Psoas muscle (tissue), 8 donors: Measurements from ENCODE around the gene APPL1. TPM values are rescaled to one million over a fixed set of nuclear protein-coding genes. Genes with fewer than 3 reads are reported as not detected.

Experiments used
- ATAC-seq, 4 donors: fragments of 200-7000 bp; cut with Tn5 transposase; one replicate each; pipeline ENCODE4 v1.9.1; 2020; ENCODE audit warnings: moderate library complexity in 3 of 4, mild to moderate bottlenecking in 2 of 4
- DNase-seq, 2 donors: peaks; one replicate each; pipeline ENCODE4 v3.0.0-alpha.2; 2020
- H3K27ac ChIP-seq: fragments of 200-600 bp; one replicate; pipeline ENCODE4 v1.8.0; 2022
- H3K27me3 ChIP-seq, 3 donors: fragments of 200-600 bp in 1 of 3; one replicate each; pipeline versions ENCODE4 v1.6.1 to v1.8.0; 2013 to 2022; ENCODE audit warnings: low read length in 2 of 3, mild to moderate bottlenecking in 2 of 3, moderate library complexity in 1 of 3; ENCODE audit not compliant: insufficient read depth in 3 of 3
- H3K36me3 ChIP-seq, 2 donors: fragments of 200-600 bp in 1 of 2; one replicate each; pipeline versions ENCODE4 v1.6.1 to v1.8.0; 2013 to 2022; ENCODE audit warnings: low read depth in 1 of 2, mild to moderate bottlenecking in 1 of 2, moderate library complexity in 1 of 2; ENCODE audit not compliant: insufficient read depth in 1 of 2
- H3K4me1 ChIP-seq: fragments of 200-600 bp; one replicate; pipeline ENCODE4 v1.8.0; 2022
- H3K4me3 ChIP-seq: fragments of 200-600 bp; one replicate; pipeline ENCODE4 v1.8.0; 2022; ENCODE audit warnings: mild to moderate bottlenecking
- H3K9me3 ChIP-seq: fragments of 200-600 bp; one replicate; pipeline ENCODE4 v1.8.0; 2022
- WGBS, 3 donors: extraction: QIAGEN DNeasy Blood & Tissue Kit; methylation state at CpG; one replicate each; pipeline versions ENCODE4 v1.1.6 to v1.1.7; 2013; 5-methylcytosine and 5-hydroxymethylcytosine counted together
- intact Hi-C, 2 donors: fragments of 100-400 bp; cut with DNase I; formaldehyde crosslinking; loops; one replicate each; pipeline versions ENCODE4 v1.11.0 to v1.14.2; 2022
- polyA plus RNA-seq, 3 donors: library from polyadenylated mRNA; stranded (reverse); fragments of 200-250 nt; gene quantifications; one replicate each; pipeline ENCODE4 v1.2.3, GENCODE V29; 2013
- total RNA-seq, 4 donors: library from RNA; stranded (reverse); fragmentation: NEBNext Ultra II Directional in 2 of 4; extraction: Animal tissue kit (Norgen Biotek cat#: 25700) in 2 of 4; gene quantifications; one replicate each; pipeline versions ENCODE4 v1.2.1 to v1.2.4, GENCODE V29; 2021 to 2023
- TF ChIP-seq, protein P1 (sequence below): fragments of 200-600 bp; IDR thresholded peaks from one replicate; pipeline ENCODE4 v1.8.0; 2022; ENCODE audit warnings: antibody characterized with exemption
- donor health status: healthy with polysubstance abuse.
- donor health status: DM: no; HTN: no; CAD: no; lungs with moderate emphysema.
- donor health status: Bipolar disorder and iron deficiency.
- donor health status: healthy.
- donor health status: DM: yes; HTN: yes; CAD: no.
- donor health status: DM: no; HTN: no; CAD: no.
- donor health status: DM: no; HTN: no; CAD: no.
- donor health status: DM: yes; HTN: yes; CAD: no.

The APPL1 gene
- total and polyA plus RNA-seq, 7 donors = 14.4 to 56.4 (median 48.3) TPM

DNA sequence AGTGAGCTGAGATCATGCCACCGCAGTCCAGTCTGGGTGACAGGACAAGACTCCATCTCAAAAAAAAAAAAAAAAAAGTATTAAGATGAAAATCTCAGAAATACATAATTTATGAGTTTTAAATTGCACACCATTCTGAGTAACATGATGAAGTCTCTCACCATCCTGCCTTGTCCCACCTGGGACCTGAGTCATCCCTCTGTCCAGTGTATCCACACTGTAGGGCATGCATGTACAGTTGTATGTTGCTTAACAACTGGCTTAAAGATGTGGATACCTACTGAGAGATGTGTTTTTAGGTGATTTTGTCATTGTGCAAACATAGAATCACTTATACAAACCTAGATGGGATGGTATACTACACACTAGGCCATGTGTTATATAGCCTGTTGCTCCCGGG lies 47.9 kb downstream of the APPL1 start:
- peaks cover 2 to 96% of the 10 kb centered on the region in 2 donors for H3K36me3 ChIP-seq
- no peaks in the 10 kb centered on the region for H3K27me3 ChIP-seq
- TF ChIP-seq, protein P1, sequence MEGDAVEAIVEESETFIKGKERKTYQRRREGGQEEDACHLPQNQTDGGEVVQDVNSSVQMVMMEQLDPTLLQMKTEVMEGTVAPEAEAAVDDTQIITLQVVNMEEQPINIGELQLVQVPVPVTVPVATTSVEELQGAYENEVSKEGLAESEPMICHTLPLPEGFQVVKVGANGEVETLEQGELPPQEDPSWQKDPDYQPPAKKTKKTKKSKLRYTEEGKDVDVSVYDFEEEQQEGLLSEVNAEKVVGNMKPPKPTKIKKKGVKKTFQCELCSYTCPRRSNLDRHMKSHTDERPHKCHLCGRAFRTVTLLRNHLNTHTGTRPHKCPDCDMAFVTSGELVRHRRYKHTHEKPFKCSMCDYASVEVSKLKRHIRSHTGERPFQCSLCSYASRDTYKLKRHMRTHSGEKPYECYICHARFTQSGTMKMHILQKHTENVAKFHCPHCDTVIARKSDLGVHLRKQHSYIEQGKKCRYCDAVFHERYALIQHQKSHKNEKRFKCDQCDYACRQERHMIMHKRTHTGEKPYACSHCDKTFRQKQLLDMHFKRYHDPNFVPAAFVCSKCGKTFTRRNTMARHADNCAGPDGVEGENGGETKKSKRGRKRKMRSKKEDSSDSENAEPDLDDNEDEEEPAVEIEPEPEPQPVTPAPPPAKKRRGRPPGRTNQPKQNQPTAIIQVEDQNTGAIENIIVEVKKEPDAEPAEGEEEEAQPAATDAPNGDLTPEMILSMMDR = no peak
- no peak for DNase-seq
- 85 to 94% (median 90%) methylated on average over 2 of the region's 2 CpGs for WGBS, 3 donors
- H3K27ac ChIP-seq = no peak overlapping the region
- peak in 1 of 4 donors; percentile 57 for ATAC-seq
- no peak overlapping the region for H3K4me3 ChIP-seq
- H3K9me3 ChIP-seq = no peaks in the 10 kb centered on the region
- intact Hi-C loops = no loop called here
- H3K4me1 ChIP-seq = no peaks in the 10 kb centered on the region

DNA sequence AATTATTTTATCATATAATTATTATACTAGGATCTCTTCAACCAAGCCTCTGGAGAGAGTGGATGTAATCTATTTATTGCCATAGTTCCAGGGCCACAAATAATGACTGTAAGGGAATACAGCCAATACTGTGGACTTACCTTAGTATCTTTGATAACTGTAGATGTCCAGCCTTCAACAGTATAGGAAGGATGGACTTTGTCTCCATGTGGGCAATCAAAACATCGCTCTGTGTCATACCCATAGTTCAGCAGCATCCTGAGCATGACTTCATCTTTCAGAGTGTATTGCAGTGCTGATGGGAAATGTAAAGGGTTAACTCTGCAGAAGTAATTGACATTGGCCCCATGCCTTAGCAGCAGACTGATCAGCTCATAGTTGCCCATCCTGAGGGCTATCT lies 50.7 kb downstream of the APPL1 start:
- DNase-seq = no peak
- no peak for ATAC-seq
- intact Hi-C loops = no loop called here
- Histone ChIP-seq H3K9me3 (no peaks in the 10 kb centered on the region), H3K27ac (no peak overlapping the region), H3K36me3 (peaks cover 2 to 70% of the 10 kb centered on the region in 2 donors), H3K4me3 (no peak overlapping the region), H3K4me1 (peaks cover 4% of the 10 kb centered on the region), H3K27me3 (no peaks in the 10 kb centered on the region)
- TF ChIP-seq, protein P1 = no peak
- 90 to 100% (median 99%) methylated on average over 1 of the region's 1 CpG for WGBS, 3 donors

DNA sequence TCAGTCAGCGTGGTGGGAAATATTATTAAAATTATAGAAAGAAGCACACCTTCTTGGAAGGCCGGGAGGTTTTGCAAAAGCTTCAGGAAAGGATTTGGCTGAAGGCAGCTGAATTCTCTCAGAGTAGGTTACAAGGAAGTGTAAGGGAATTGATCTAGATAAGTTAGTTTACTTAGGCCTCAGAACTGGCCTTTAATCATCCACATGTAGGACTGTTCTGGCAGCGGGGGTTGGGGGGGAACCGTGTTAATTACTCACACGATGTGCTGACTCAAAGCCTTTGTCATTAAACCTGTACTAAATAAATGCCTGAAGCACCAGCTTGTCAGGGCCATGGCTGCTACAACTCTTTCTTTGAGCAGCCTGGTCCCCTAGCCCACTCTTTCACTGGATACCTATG lies 52.2 kb downstream of the APPL1 start:
- ATAC-seq (no peak), DNase-seq (no peak)
- Histone ChIP-seq H3K9me3 (no peaks in the 10 kb centered on the region), H3K27me3 (no peaks in the 10 kb centered on the region), H3K4me1 (peaks cover 4% of the 10 kb centered on the region), H3K4me3 (no peak overlapping the region), H3K27ac (no peak overlapping the region), H3K36me3 (peaks cover 2 to 56% of the 10 kb centered on the region in 2 donors)
- TF ChIP-seq, protein P1 = no peak
- intact Hi-C loops = no loop called here
- 89 to 97% (median 96%) methylated on average over 5 of the region's 5 CpGs for WGBS, 3 donors

DNA sequence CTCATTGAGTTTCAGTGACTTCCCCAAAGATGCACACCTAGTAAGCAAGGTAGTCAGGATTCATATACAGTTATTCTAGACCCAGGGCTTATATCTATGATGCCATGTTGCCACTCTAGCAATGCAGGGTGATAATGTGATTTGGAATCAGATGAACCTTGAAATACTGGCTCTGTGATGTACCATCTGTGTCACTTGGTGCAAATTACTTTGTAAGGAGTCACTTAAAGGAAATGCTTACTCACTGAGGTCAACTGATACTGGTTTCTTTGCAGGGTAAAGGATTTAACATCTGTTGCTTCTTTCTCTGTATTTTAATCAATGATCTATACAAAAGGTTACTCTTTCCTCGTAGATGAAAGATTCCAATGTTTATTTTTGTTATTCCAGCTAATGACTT lies 54.2 kb downstream of the APPL1 start:
- Histone ChIP-seq H3K27ac (peak overlapping the region; percentile 39), H3K4me1 (peaks cover 4% of the 10 kb centered on the region), H3K36me3 (peaks cover 2 to 41% of the 10 kb centered on the region in 2 donors), H3K4me3 (no peak overlapping the region), H3K27me3 (no peaks in the 10 kb centered on the region), H3K9me3 (no peaks in the 10 kb centered on the region)
- ATAC-seq (peak; percentile 60 to 87 (median 74)), DNase-seq (no peak)
- TF ChIP-seq, protein P1 = no peak
- intact Hi-C loops = no loop called here
- WGBS, 3 donors = 58 to 68% (median 62%) methylated on average over 1 of the region's 1 CpG

DNA sequence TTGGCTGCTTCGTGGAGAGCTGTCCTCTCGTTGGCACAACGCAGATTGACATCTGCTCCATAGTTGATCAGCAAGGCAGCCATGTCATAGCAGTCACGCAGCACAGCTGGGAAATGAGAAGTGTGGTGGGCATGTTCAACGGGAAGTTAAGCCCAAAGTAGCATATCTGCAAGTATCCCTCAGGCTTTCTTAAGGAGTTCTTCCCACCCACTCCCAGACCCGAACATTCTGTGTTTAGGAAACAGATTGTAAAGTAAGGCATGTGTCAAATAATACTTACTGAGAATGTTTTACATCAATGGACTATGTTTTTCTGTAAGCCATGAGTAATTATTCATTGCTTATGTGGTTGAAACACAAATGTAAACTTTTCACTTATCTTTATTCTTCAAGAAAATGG lies 55.8 kb downstream of the APPL1 start:
- Histone ChIP-seq H3K9me3 (no peaks in the 10 kb centered on the region), H3K36me3 (peaks cover 2 to 36% of the 10 kb centered on the region in 2 donors), H3K4me3 (no peak overlapping the region), H3K27me3 (no peaks in the 10 kb centered on the region), H3K27ac (peak overlapping the region; percentile 39), H3K4me1 (peaks cover 4% of the 10 kb centered on the region)
- DNase-seq (no peak), ATAC-seq (peak in 1 of 4 donors; percentile 26)
- intact Hi-C loops = no loop called here
- TF ChIP-seq, protein P1 = no peak
- 53 to 63% (median 53%) methylated on average over 6 of the region's 6 CpGs for WGBS, 3 donors
